GM10266 (cell line): ENCODE results near the gene SLC9A5.

ENCODE experiments used
- DNase-seq: peaks from one replicate; pipeline ENCODE4 v3.0.0; 2012; ENCODE audit errors: extremely low spot score
- TF ChIP-seq, protein P1 (sequence below): IDR thresholded peaks from 2 replicates; pipeline ENCODE4 v1.5.1; 2012; ENCODE audit warnings: mild to moderate bottlenecking, low read depth; ENCODE audit not compliant: control insufficient read depth, insufficient read depth; ENCODE audit errors: missing control alignments

SLC9A5 gene

GRCh38 chr16:67229906-67230808 is 18.6 kb upstream of the SLC9A5 start:
- TF ChIP-seq, protein P1, sequence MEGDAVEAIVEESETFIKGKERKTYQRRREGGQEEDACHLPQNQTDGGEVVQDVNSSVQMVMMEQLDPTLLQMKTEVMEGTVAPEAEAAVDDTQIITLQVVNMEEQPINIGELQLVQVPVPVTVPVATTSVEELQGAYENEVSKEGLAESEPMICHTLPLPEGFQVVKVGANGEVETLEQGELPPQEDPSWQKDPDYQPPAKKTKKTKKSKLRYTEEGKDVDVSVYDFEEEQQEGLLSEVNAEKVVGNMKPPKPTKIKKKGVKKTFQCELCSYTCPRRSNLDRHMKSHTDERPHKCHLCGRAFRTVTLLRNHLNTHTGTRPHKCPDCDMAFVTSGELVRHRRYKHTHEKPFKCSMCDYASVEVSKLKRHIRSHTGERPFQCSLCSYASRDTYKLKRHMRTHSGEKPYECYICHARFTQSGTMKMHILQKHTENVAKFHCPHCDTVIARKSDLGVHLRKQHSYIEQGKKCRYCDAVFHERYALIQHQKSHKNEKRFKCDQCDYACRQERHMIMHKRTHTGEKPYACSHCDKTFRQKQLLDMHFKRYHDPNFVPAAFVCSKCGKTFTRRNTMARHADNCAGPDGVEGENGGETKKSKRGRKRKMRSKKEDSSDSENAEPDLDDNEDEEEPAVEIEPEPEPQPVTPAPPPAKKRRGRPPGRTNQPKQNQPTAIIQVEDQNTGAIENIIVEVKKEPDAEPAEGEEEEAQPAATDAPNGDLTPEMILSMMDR, result no peak
- no peak for DNase-seq

GRCh38 chr16:67230809-67231660 is 17.7 kb upstream of the SLC9A5 start:
- TF ChIP-seq, protein P1, result no peak
- no peak for DNase-seq

GRCh38 chr16:67233596-67233995 is 15.2 kb upstream of the SLC9A5 start:
- TF ChIP-seq, protein P1, result no peak
- no peak for DNase-seq

- TF ChIP-seq, protein P1, result no peak
- DNase-seq, result no peak
Observed at GRCh38 chr16:67234180-67234597, 14.6 kb upstream of the SLC9A5 start.

DNA sequence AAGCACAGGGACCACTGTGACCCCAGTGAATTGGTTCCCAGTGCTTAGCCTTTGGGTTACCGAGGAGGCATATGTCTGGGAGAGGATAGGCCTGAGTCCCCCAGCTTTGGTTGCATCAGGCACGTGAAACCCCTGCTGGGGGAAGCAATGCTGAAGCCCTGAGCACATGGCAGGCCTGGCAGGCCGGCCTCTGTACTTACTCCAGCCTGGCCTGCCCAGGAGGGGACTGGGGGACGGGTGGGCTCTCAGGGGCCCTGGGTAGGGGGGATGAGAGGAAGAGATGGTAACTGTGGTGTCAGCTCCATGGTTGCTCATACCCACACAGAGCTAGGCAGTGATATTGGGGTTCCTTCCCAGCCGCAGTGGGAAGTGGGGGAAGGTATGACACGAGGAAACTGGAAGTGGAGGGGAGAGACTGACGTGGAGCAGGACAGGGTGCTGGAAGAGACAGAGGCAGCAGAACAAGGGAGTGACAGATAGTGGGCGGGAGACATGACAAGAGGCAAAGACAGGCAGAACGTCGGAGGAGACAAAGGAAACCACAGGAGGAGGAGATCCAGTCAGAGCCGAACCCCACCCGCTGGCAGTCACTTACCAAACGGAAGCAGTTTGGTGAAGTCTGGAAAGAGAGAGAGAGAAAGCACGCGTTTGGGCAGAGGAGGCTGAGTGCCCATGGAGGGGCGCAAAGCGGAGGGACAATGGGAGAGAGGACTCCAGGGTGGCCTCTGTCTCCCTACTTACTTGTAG is 12.8 kb upstream of the SLC9A5 start:
- TF ChIP-seq, protein P1, result no peak
- DNase-seq, result no peak

DNA sequence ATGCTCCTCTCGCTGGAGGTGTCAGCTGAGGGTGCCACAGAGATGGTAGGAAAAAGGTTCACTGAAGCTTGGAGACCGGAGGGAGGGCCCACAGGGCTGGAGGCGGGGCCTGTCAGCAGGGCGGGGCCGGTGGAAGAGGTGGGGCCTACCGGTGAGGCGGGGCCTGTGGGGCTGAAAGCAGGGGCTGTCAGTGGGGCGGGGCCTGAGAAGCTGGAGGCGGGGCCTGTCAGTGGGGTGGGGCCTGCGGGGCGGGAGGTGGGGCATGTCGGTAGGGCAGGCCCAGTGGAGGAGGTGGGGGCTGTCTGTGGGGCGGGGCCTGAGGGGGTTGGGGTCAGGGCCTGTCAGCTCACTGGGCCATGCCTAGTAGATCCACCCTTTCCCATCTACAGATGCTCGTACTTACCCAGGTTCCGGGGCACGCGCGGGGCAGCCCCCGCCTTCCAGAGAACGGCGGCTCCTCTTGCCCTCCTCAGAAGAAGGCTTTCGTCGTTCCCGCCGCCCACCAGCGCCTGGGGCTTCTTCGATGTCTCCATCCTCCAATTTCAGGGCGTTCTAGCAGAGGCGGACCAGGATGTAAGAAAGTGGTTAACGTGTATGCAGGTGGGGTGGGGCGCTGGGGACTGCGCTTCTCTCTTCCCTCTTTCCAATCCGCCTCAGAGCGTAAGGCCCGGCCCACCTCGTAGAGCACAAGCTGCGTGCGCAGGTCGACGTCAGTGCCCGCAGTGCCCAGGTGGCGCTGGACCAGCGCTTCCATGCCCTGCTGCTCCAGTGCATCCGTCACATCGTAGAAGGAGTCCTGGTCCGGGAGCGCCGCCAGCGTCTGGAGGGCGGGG is 12.0 kb upstream of the SLC9A5 start:
- DNase-seq, result peak; percentile 81
- TF ChIP-seq, protein P1, result no peak
